Measurements from ENCODE around the gene CGB8. TPM values are rescaled to one million over a fixed set of nuclear protein-coding genes. Genes with fewer than 3 reads are reported as not detected.
"Not testable (repeated sequence)": the region's sequence is repeated elsewhere in the genome, so short reads cannot be mapped to it uniquely, and the experiment has no call there.

Gene CGB8
- total and polyA plus RNA-seq, 2 donors: 0.14 to 0.27 TPM

- not testable (repeated sequence) for H3K27ac ChIP-seq (ENCODE audit: low read depth in 1 of 2, low read length in 1 of 2); H3K27me3 ChIP-seq (ENCODE audit: control insufficient read depth in 2 of 2, insufficient read depth in 1 of 2, low read length in 1 of 2); H3K4me1 ChIP-seq (ENCODE audit: control insufficient read depth in 2 of 2, insufficient read depth in 2 of 2, low read length in 2 of 2); DNase-seq (ENCODE audit: low read depth in 6 of 9, low spot score in 9 of 9); H3K4me3 ChIP-seq (ENCODE audit: low read length in 2 of 2); H3K9me3 ChIP-seq (ENCODE audit: control insufficient read depth in 2 of 2, insufficient read depth in 1 of 2, low read length in 1 of 2); H3K36me3 ChIP-seq (ENCODE audit: control insufficient read depth in 2 of 2, insufficient read depth in 2 of 2, low read length in 1 of 2)
- WGBS: 80% methylated on average over 9 of the region's 9 CpGs
Observed at GRCh38 chr19:49039736-49040135, 9.2 kb downstream of the CGB8 start.

- H3K36me3 ChIP-seq (ENCODE audit: control insufficient read depth in 2 of 2, insufficient read depth in 2 of 2, low read length in 1 of 2); DNase-seq (ENCODE audit: low read depth in 6 of 9, low spot score in 9 of 9); H3K4me1 ChIP-seq (ENCODE audit: control insufficient read depth in 2 of 2, insufficient read depth in 2 of 2, low read length in 2 of 2); H3K27ac ChIP-seq (ENCODE audit: low read depth in 1 of 2, low read length in 1 of 2); H3K27me3 ChIP-seq (ENCODE audit: control insufficient read depth in 2 of 2, insufficient read depth in 1 of 2, low read length in 1 of 2); H3K4me3 ChIP-seq (ENCODE audit: low read length in 2 of 2); H3K9me3 ChIP-seq (ENCODE audit: control insufficient read depth in 2 of 2, insufficient read depth in 1 of 2, low read length in 1 of 2): not testable (repeated sequence)
- WGBS: 96% methylated on average over 26 of the region's 26 CpGs
Observed at GRCh38 chr19:49038557-49039276, 10.2 kb downstream of the CGB8 start.

- not testable (repeated sequence) for H3K9me3 ChIP-seq (ENCODE audit: control insufficient read depth in 2 of 2, insufficient read depth in 1 of 2, low read length in 1 of 2); H3K36me3 ChIP-seq (ENCODE audit: control insufficient read depth in 2 of 2, insufficient read depth in 2 of 2, low read length in 1 of 2); H3K27me3 ChIP-seq (ENCODE audit: control insufficient read depth in 2 of 2, insufficient read depth in 1 of 2, low read length in 1 of 2); DNase-seq (ENCODE audit: low read depth in 6 of 9, low spot score in 9 of 9); H3K27ac ChIP-seq (ENCODE audit: low read depth in 1 of 2, low read length in 1 of 2); H3K4me3 ChIP-seq (ENCODE audit: low read length in 2 of 2); H3K4me1 ChIP-seq (ENCODE audit: control insufficient read depth in 2 of 2, insufficient read depth in 2 of 2, low read length in 2 of 2)
- 97% methylated on average over 7 of the region's 8 CpGs for WGBS
Observed at GRCh38 chr19:49038111-49038510, 10.8 kb downstream of the CGB8 start.

GRCh38 chr19:49036815-49037214, 12.1 kb downstream of the CGB8 start, which contains the start of gene CGB1:
Gene CGB1, minus strand, starts transcription at chr19:49036895. Its CDS starts 184 bp downstream, at chr19:49036711.
- WGBS: 64% methylated on average over 18 of the region's 18 CpGs
- not testable (repeated sequence) for H3K27me3 ChIP-seq (ENCODE audit: control insufficient read depth in 2 of 2, insufficient read depth in 1 of 2, low read length in 1 of 2); H3K4me3 ChIP-seq (ENCODE audit: low read length in 2 of 2); H3K4me1 ChIP-seq (ENCODE audit: control insufficient read depth in 2 of 2, insufficient read depth in 2 of 2, low read length in 2 of 2); H3K27ac ChIP-seq (ENCODE audit: low read depth in 1 of 2, low read length in 1 of 2); H3K9me3 ChIP-seq (ENCODE audit: control insufficient read depth in 2 of 2, insufficient read depth in 1 of 2, low read length in 1 of 2); DNase-seq (ENCODE audit: low read depth in 6 of 9, low spot score in 9 of 9); H3K36me3 ChIP-seq (ENCODE audit: control insufficient read depth in 2 of 2, insufficient read depth in 2 of 2, low read length in 1 of 2)

- not testable (repeated sequence) for H3K9me3 ChIP-seq (ENCODE audit: control insufficient read depth in 2 of 2, insufficient read depth in 1 of 2, low read length in 1 of 2); H3K36me3 ChIP-seq (ENCODE audit: control insufficient read depth in 2 of 2, insufficient read depth in 2 of 2, low read length in 1 of 2); H3K27me3 ChIP-seq (ENCODE audit: control insufficient read depth in 2 of 2, insufficient read depth in 1 of 2, low read length in 1 of 2); DNase-seq (ENCODE audit: low read depth in 6 of 9, low spot score in 9 of 9); H3K4me1 ChIP-seq (ENCODE audit: control insufficient read depth in 2 of 2, insufficient read depth in 2 of 2, low read length in 2 of 2); H3K27ac ChIP-seq (ENCODE audit: low read depth in 1 of 2, low read length in 1 of 2); H3K4me3 ChIP-seq (ENCODE audit: low read length in 2 of 2)
- WGBS: 39% methylated on average over 28 of the region's 28 CpGs
Observed at GRCh38 chr19:49031642-49032301, 17.1 kb downstream of the CGB8 start, which contains the start of gene CGB2. Gene CGB2, plus strand, starts transcription at chr19:49031890. Its CDS starts 206 bp downstream, at chr19:49032096.

GRCh38 chr19:49030323-49030722, 18.6 kb downstream of the CGB8 start:
- H3K4me3 ChIP-seq (ENCODE audit: low read length in 2 of 2); H3K27me3 ChIP-seq (ENCODE audit: control insufficient read depth in 2 of 2, insufficient read depth in 1 of 2, low read length in 1 of 2); H3K27ac ChIP-seq (ENCODE audit: low read depth in 1 of 2, low read length in 1 of 2); DNase-seq (ENCODE audit: low read depth in 6 of 9, low spot score in 9 of 9); H3K9me3 ChIP-seq (ENCODE audit: control insufficient read depth in 2 of 2, insufficient read depth in 1 of 2, low read length in 1 of 2); H3K36me3 ChIP-seq (ENCODE audit: control insufficient read depth in 2 of 2, insufficient read depth in 2 of 2, low read length in 1 of 2); H3K4me1 ChIP-seq (ENCODE audit: control insufficient read depth in 2 of 2, insufficient read depth in 2 of 2, low read length in 2 of 2): not testable (repeated sequence)
- WGBS: 95% methylated on average over 5 of the region's 8 CpGs

GRCh38 chr19:49029749-49030148, 19.2 kb downstream of the CGB8 start:
- not testable (repeated sequence) for H3K4me1 ChIP-seq (ENCODE audit: control insufficient read depth in 2 of 2, insufficient read depth in 2 of 2, low read length in 2 of 2); H3K9me3 ChIP-seq (ENCODE audit: control insufficient read depth in 2 of 2, insufficient read depth in 1 of 2, low read length in 1 of 2); DNase-seq (ENCODE audit: low read depth in 6 of 9, low spot score in 9 of 9); H3K36me3 ChIP-seq (ENCODE audit: control insufficient read depth in 2 of 2, insufficient read depth in 2 of 2, low read length in 1 of 2); H3K27ac ChIP-seq (ENCODE audit: low read depth in 1 of 2, low read length in 1 of 2); H3K4me3 ChIP-seq (ENCODE audit: low read length in 2 of 2); H3K27me3 ChIP-seq (ENCODE audit: control insufficient read depth in 2 of 2, insufficient read depth in 1 of 2, low read length in 1 of 2)
- WGBS: 93% methylated on average over 14 of the region's 14 CpGs

- WGBS: 89% methylated on average over 9 of the region's 9 CpGs
Observed at GRCh38 chr19:49028686-49029085, 20.2 kb downstream of the CGB8 start.

GRCh38 chr19:49025599-49025998, 23.3 kb downstream of the CGB8 start:
- H3K9me3 ChIP-seq (ENCODE audit: control insufficient read depth in 2 of 2, insufficient read depth in 1 of 2, low read length in 1 of 2); DNase-seq (ENCODE audit: low read depth in 6 of 9, low spot score in 9 of 9); H3K4me1 ChIP-seq (ENCODE audit: control insufficient read depth in 2 of 2, insufficient read depth in 2 of 2, low read length in 2 of 2); H3K4me3 ChIP-seq (ENCODE audit: low read length in 2 of 2); H3K27ac ChIP-seq (ENCODE audit: low read depth in 1 of 2, low read length in 1 of 2); H3K36me3 ChIP-seq (ENCODE audit: control insufficient read depth in 2 of 2, insufficient read depth in 2 of 2, low read length in 1 of 2): not testable (repeated sequence)
- peaks cover 0 to 19% of the 10 kb centered on the region in 2 donors for H3K27me3 ChIP-seq (ENCODE audit: control insufficient read depth in 2 of 2, insufficient read depth in 1 of 2, low read length in 1 of 2)
- WGBS: 91% methylated on average over 23 of the region's 23 CpGs

More at GRCh38 chr19:49028686-49029085, 20.2 kb downstream of the CGB8 start:
- H3K36me3 ChIP-seq (ENCODE audit: control insufficient read depth in 2 of 2, insufficient read depth in 2 of 2, low read length in 1 of 2); DNase-seq (ENCODE audit: low read depth in 6 of 9, low spot score in 9 of 9); H3K9me3 ChIP-seq (ENCODE audit: control insufficient read depth in 2 of 2, insufficient read depth in 1 of 2, low read length in 1 of 2); H3K4me3 ChIP-seq (ENCODE audit: low read length in 2 of 2); H3K27me3 ChIP-seq (ENCODE audit: control insufficient read depth in 2 of 2, insufficient read depth in 1 of 2, low read length in 1 of 2); H3K4me1 ChIP-seq (ENCODE audit: control insufficient read depth in 2 of 2, insufficient read depth in 2 of 2, low read length in 2 of 2); H3K27ac ChIP-seq (ENCODE audit: low read depth in 1 of 2, low read length in 1 of 2): not testable (repeated sequence)

Measured in thymus (tissue), 11 donors.